ENCODE results near the gene NOTCH1.
A peak's percentile ranks its signal among the peaks of the same experiment; 100 is the strongest.

Gene NOTCH1

DNA sequence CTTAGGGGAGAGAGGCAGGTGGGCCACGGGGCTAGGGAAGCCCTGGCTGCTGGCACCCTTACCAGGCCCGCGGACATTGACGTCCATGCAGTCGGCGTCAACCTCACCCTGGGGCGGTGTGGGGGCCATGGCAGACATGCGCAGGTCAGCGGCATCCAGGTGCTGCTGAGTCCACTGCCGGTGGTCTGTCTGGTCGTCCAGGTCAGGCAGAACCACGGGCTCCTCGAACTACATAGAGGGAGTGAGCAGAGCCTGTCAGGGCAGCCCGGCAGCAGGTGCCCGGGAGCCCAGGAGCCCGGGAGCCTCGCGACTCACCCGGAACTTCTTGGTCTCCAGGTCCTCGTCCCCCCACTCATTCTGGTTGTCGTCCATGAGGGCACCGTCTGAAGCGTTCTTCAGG is 44.2 kb downstream of the NOTCH1 start:
- no peak for DNase-seq (ENCODE audit: low read depth in 3 of 3)

DNA sequence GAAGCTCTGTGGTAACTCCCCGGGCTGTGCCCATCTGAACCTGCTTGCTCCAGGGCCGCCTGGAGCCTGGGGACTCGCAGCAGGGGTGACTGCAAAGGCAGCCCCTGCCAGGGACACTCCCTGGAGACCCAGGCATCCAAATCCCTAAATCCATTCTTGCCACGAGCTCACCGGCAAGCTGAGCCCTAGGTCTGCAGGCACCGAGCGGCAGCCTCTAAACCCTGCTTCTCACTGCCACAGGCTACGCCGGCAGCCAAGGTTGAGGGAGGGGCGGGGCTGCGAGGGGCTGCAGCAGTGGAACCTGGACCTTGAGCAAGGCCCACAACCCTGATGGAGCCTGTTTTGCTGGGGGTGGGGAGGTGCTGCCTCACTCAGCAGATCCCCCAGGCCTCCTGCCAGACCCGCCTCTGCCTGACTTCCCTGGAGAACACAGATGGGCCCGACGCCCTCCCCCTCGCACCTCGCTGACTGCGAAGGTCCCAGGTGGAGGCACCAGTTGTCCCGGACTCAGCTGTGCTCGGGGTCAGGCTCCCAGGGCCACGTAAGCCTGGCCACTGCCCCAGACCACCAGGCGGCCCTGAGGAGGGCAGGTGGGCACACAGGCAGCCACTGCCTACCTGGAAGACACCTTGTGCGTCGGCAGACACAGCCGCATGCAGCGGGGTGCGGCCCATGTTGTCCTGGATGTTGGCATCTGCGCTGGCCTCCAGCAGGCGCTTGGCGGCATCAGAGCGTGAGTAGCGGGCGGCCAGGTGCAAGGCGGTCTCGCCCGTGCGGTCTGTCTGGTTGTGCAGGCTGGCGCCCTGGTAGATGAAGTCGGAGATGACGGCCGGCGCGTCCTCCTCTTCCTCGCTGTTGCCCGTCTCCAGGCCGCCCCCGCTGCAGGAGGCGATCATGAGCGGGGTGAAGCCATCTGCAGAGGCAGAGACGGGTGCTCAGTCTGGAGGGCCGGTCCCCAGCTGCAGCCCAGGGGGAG is 45.6 kb downstream of the NOTCH1 start:
- no peak for DNase-seq (ENCODE audit: low read depth in 3 of 3)

DNA sequence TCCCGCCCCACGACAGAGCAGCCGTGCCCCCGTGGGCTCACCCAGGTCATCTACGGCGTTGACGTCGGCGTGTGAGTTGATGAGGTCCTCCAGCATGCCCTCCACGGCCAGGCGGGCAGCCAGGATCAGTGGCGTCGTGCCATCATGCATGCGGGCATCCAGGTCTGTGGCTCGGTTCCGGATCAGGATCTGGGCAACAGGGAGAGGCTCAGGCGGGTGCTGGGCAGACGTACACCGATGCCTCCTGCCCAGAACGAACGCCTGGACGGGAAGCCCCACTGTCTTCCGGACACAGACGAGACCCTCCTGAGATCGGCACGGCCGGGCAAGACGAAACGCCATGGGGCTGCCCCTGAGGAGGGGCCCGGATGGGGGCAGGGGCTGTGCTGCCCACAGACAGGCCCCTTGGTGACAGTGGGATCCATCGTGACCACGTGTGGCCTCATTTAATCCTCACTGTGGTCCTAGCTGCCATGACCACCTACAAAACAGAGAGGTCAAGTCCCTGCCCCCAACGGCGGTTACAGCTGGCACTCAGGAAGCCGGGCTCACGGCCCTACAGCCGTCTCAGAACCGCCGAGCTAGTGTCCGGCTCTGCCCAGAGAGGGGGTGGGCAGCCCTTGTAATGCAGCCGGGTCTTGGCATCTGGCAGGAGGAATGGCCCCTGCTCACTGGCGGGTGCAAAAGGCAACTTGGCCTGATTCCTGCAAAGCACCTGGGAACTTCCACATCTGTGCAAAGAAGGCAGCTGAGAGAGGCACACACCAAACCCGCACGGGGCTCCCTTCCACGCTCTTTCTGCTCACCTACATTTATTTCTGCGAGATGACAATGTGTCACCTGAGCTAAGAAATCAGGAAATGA is 46.5 kb downstream of the NOTCH1 start:
- no peak for DNase-seq (ENCODE audit: low read depth in 3 of 3)

DNA sequence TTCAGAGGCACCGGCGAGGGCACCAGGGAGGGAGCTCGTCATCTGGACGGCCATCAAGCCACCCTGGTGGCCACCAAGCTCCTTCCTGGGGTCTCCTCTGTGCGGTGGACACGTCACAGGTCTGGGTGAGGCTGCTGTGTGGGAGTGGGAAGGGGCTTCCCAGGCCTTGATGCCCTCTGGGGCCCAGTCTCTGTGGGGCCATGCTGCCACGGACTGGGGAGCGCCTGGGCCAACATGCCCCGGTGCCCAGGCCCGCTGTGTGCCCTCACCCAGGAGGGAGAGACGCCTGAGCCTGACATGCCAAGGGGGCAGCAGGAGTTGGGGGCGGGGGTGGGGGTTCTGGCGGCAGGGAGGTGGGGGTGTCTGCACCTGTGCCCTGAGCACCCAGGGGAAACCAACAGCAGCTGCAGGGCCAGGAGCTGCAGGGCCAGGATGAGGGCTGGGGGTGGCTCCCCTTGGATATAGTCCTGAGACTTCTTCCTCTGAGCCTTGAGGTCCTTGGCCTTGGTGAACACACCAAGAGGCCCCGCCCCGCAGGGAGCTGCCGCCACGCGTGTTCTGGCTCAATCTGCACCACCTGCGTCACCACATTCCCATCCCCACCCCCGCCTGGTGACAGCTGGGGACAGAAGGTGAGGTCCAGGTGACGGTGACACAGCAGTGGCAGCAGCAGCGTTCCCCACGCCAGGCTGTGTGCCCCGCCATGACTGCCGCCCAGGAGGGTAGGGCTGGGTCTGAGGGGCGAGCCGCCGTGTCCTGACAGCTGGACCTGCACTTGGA is 47.7 kb downstream of the NOTCH1 start:
- DNase-seq (ENCODE audit: low read depth in 3 of 3): no peak

DNA sequence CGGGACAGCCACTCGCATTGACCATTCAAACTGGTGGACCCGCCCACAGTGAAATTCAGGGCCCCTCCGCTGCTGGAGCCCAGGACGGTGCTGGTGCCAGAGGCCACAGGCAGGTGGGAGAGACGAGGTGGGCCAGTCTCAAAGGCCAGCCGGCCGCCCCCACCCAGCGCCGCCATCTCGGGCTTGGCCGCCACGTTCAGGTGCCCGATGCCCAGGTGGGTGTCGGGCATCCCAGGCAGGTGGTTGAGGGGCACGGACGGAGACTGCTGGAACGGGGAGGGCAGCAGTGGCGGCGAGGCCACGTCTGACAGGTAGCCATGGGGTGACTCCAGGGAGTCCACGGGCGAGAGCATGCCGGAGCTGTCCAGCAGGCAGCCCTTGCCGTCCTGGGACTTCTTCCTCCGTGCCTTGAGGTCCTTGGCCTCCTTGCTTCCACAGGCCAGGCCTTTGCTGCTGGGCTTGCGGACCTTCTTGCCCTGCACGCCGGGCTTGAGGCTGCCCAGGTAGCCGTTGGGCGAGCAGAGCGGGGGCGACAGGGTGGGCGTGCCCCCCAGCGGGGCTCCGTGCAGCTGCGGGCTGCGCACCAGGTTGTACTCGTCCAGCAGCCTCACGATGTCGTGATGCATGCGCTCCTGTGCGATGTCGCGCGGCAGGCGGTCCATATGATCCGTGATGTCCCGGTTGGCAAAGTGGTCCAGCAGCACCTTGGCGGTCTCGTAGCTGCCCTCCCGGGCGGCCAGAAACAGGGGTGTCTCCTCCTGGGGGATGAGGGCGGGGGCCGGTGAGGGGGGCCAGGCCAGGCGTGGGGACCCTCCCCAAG is 48.8 kb downstream of the NOTCH1 start:
- DNase-seq (ENCODE audit: low read depth in 3 of 3): no peak

DNA sequence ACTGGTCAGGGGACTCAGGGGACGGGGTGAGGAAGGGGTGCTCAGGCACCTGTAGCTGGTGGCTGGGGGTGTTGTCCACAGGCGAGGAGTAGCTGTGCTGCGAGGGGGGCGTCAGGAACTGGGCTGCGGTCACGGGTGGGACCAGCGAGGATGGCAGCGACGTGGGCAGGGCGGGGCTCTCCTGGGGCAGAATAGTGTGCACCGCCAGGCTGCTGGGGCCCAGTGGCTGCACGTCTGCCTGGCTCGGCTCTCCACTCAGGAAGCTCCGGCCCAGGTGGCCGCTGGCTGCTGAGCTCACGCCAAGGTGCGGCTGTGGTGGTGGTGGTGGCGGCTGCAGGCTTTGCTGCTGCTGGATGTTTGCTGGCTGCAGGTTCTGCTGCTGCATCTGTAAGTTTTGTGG is 49.7 kb downstream of the NOTCH1 start:
- no peak for DNase-seq (ENCODE audit: low read depth in 3 of 3)

DNA sequence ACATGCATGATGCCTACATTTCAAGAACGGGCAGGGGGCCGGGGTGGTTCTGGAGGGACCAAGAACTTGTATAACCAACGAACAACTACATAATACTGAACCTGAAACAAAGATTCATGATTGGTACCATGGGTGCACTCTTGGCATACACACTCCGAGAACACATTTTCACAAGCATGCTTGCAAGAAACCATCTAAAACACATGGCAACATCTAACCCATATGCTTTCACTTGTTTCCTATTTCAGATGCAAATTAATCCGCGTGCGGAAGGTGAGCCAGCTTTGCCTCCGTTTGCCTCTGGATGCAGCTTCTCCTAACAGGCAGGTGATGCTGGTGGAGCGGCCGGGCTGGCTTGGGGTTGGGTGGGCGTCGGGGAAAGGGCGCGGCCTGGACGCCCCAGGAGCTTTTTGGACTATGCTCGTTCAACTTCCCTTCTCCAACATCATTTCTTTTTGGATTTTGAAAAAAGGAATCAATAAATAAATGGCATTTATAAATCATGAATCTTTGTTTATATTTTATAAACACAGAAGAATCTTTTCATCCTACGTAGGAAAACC is 50.5 kb downstream of the NOTCH1 start:
- no peak for DNase-seq (ENCODE audit: low read depth in 3 of 3)

DNA sequence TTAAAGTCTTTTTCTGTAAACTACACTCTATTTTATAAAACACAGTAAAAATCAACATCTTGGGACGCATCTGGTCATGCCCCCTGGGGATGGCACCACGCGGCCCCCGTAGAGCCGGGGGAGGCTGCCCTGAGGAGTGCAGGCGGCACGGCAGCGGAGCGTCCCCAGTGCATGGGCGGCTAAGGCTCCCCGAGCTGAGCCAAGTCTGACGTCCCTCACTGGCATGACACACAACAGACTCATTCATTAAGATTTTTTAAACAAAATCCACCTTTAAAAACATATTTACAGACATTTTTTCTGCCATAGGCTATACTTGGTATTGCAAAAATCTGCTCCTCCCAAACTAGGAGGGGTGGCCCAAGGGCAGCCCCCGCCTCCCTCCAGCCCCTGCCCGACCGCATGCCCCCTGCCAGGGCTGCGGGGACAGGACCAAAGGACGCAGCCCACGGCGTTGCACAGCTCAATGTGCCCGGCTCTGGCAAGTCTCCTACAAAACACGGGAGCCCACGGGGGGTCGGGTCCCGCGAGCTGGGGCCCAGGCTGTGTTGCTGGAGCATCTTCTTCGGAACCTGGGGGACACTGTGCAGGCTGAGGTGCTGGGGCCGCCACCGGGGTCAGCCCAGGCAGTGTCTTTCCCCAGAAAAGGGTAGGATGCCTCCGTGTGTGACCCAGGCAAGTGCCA is 51.2 kb downstream of the NOTCH1 start:
- DNase-seq (ENCODE audit: low read depth in 3 of 3): no peak

DNA sequence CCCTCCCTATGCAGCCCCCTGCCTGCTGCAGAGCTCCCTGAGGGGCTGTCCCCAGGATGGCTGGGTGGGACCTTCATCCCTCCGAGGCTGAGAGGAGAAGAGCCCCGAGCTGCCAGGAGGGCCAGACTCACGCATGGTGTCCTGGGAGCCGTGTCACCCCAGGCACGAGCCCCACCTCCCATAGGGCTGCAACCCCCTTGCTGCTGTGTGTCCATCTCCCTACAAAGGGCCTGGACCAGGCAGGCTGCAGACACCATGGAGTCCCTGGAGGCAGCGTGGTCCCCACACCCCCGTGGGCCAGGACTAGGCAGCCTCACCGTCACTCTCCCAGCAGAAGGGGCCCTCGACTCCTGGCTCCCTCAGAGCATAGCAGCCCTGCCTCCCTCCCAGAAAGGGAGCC is 51.8 kb downstream of the NOTCH1 start:
- DNase-seq (ENCODE audit: low read depth in 3 of 3): no peak

DNA sequence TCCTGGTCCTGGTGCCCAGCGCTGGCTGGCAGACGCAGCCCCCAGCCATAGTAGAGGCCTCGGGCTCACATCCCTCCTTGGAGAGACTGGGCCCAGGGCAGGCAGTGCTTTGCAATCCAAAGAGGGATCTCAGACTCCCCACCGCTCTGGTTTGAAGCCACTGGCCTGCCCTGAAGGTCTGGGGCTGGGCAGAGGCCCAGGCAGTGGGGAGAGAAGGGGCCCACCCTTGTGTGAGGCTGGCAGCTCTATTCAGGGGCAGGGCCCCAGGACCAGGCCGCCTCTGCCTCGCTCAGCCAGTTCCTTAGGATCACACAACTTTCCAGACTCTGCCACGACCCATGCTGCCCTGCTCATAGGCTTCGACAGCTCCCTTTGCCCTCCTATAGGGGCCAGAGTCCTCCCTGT is 52.3 kb downstream of the NOTCH1 start:
- no peak for DNase-seq (ENCODE audit: low read depth in 3 of 3)

DNA sequence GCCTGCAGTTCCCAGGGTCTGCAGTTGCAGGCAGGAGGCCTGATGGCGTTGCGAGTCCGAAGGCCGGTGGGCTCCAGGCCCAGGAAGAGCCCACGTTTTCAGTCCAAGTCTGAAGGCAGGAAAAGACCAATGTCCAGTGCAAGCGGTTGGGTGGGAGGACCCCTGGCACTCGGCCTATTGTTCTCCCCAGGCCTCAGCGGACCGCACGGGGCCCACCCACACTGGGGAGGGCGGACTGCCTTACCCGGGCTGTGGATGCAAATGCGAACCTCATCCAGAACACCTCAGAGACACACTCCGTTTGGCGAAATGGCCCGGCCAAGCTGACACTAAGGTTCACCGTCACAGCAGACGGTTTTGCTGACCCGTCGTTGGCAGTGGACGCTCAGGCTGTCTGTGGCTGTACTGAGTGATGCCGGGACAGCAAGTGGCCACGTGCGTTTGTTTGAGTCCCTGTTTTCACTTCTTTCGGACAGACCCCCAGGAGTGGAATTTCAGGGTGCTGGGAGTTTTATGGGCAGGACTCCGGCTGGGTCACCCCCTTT is 52.8 kb downstream of the NOTCH1 start:
- no peak for DNase-seq (ENCODE audit: low read depth in 3 of 3)

DNA sequence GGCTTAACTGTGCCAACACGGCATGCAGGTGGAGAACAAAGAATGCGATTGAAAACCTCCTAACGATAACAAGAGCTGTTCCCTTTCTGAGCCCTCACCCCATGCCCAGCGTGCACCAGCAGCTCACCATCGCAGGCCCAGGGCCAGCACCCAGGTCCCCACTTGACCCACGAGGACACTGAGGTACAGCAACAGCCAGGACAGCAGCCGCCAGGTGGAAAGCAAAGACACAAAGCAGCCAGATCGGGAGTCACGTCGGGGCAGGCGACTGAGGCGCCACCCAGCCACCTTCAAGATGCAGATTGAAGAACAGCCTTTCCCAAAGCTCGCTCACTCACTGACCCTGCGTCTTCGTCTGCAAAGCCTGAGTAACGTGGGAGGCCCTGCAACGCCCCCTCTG is 56.1 kb downstream of the NOTCH1 start:
- DNase-seq (ENCODE audit: low read depth in 3 of 3): no peak

DNA sequence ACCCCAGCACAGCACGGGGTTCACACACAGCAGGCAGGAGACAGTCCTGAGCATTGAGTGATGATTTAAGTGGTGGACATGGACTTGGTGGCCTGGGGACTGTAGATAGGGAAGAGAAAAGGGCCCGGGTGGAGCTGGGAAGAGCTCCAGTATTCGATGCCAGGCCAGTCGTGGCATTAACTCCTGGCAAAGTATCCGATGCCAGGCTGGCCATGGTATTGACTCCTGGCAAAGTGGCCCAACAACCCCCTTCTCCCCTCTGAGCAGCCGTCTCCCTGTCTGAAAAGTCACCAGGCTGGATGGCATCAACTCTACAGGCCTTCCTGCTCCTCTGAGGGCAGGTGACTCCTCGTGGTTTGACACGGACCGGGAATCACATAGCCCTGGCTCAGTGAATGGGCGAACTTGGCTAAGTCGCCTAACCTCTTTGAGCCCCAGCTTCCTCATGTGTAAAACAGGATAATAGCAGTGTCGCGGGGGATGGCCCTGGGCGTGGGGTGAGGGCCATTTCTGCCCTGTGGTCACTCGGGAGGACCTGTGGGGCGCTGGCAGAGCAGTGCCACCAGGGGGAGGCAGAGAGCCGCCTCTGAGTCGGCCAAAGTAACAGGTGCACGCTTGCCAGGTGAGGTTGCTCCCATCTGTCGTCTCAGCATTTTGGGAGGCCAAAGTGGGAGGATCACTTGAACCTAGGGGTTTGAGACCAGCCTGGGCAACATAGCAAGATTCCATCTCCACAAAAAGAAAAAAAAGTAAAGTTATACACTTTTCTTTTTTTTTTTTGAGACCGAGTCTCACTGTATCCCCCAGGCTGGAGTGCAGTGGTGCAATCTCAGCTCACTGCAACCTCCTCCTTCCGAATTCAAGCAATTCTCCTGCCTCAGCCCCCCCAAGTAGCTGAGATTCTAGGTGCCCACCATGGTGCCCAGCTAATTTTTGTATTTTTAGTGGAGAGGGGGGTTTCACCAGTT is 57.3 kb downstream of the NOTCH1 start:
- peak; percentile 58 to 67 (median 64) for DNase-seq (ENCODE audit: low read depth in 3 of 3)

DNA sequence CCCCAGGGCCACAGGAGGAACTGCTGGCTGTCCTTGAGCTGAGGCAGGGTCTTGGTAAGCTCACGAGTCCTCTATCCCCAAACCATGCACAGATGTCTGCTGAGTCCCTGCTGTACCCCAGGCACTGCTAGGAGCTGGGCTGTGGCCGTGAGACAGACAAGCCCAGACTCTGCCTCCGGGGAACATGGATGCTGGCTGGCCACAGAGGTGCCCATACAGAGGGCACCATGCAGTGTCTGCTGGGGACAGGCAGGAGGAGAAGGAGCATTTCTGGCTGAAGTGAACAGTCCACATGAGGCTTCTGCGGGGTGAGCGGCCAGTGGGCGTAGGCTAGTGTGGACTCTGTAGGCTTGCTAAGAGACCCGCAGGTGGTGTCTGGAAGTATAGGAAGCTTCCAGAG is 58.2 kb downstream of the NOTCH1 start:
- DNase-seq (ENCODE audit: low read depth in 3 of 3): no peak

DNA sequence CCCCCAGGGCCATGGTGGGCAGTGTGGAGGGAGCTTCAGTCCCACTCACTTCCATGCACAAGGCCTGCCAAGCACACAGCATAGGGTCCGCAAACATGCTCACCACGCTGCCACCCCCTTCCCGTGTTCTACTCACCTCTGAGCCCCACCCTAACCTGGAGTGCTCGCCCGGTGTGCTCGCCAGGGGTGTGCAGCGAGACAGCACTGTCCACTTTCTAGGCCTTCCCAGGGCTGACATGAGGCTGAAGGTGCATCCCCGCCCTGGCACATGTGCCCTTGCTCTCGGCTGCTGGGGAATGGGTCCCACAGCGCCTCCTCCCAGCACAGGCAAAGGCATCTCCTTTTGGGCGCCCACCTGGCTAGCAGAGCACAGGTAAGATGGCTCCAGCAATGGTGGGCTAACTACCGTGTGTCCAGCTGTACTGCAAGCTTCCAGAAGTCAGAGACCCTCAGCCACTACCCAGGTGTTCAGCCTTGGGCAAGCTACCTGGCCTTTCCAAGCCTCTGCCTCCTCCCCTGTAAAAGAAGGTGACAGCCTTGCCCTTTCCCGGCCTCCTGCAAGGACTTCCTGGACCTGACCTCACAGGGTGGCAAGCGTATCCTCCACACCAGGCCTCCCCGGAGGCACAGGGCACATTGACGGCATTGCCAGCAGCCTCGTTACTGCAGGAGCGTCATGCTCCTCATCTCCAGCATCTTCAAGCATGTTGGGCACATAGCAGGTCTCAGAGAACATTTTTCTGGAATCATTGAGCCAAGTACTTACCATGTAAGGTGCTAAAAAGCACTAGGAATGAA is 58.8 kb downstream of the NOTCH1 start:
- no peak for DNase-seq (ENCODE audit: low read depth in 3 of 3)

DNA sequence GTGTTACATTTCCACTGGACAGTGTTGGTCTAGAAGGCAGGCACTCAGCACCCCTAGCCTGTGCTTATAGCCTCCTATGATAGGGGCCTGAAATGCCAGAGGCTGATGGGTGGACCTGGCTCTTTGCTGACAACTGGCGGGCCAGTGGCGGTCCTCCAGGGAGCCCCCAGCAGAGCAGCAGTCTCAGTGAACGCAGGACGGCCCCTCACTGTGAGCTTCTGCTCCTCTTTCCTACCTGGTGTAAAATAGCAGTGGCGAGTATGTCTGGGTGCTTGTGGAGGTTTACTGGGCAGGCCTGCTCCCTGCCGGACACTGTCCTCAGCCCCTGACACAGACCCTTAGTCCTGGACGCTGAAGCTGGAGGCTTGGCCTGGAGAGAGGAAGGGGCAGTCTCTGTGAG is 59.7 kb downstream of the NOTCH1 start:
- no peak for DNase-seq (ENCODE audit: low read depth in 3 of 3)

All from stimulated activated CD4-positive, alpha-beta T cell treated with anti-CD3 and anti-CD28 coated beads, TNF-alpha, amount 100 ng/mL, for 4 hours (primary cell).